ENCODE data around the gene CDH13. TPM values are rescaled to one million over a fixed set of nuclear protein-coding genes. Genes with fewer than 3 reads are reported as not detected.

CDH13 gene
- total RNA-seq, 2 donors from 2014 or later, result 4.1 to 7.1 TPM

- ATAC-seq (no peak), DNase-seq (no peak)
- intact Hi-C loops (cut with DNase I, micrococcal nuclease), result no loop called here
These were observed 1062.6 kb downstream of the CDH13 start for GRCh38 chr16:83689385-83689831.

GRCh38 chr16:83692224-83692623 lies 1065.5 kb downstream of the CDH13 start:
- ATAC-seq (no peak), DNase-seq (no peak)
- intact Hi-C loops (cut with DNase I, micrococcal nuclease), result no loop called here

- intact Hi-C loops (cut with DNase I, micrococcal nuclease), result no loop called here
- DNase-seq (no peak), ATAC-seq (no peak)
These were observed 1072.2 kb downstream of the CDH13 start for GRCh38 chr16:83698964-83699363.

GRCh38 chr16:83699817-83700216 lies 1073.0 kb downstream of the CDH13 start:
- DNase-seq, result no peak
- ATAC-seq, result no peak
- intact Hi-C loops (cut with DNase I, micrococcal nuclease), result no loop called here

GRCh38 chr16:83700918-83701317 lies 1074.1 kb downstream of the CDH13 start:
- ATAC-seq (no peak), DNase-seq (no peak)
- intact Hi-C loops (cut with DNase I, micrococcal nuclease), result no loop called here

GRCh38 chr16:83701494-83701893 lies 1074.7 kb downstream of the CDH13 start:
- DNase-seq (peak in 1 of 2 donors; percentile 34), ATAC-seq (no peak)
- intact Hi-C loops (cut with DNase I, micrococcal nuclease), result no loop called here

- ATAC-seq (no peak), DNase-seq (no peak)
- intact Hi-C loops (cut with DNase I, micrococcal nuclease), result no loop called here
These were observed 1077.9 kb downstream of the CDH13 start for GRCh38 chr16:83704656-83705055.

- intact Hi-C loops (cut with DNase I, micrococcal nuclease), result no loop called here
- ATAC-seq, result no peak
- no peak for DNase-seq
These were observed 1079.1 kb downstream of the CDH13 start for GRCh38 chr16:83705856-83706255.

- intact Hi-C loops (cut with DNase I, micrococcal nuclease), result no loop called here
- no peak for ATAC-seq
- DNase-seq, result no peak
These were observed 1079.6 kb downstream of the CDH13 start for GRCh38 chr16:83706394-83706793.

GRCh38 chr16:83711069-83711468 lies 1084.3 kb downstream of the CDH13 start:
- ATAC-seq (no peak), DNase-seq (no peak)
- intact Hi-C loops (cut with DNase I, micrococcal nuclease), result no loop called here

- ATAC-seq, result no peak
These were observed 1086.8 kb downstream of the CDH13 start for GRCh38 chr16:83713597-83713996.

GRCh38 chr16:83714286-83714685 lies 1087.5 kb downstream of the CDH13 start:
- no peak for ATAC-seq
- no peak for DNase-seq
- intact Hi-C loops (cut with DNase I, micrococcal nuclease), result no loop called here

More at GRCh38 chr16:83713597-83713996, 1086.8 kb downstream of the CDH13 start:
- intact Hi-C loops (cut with DNase I, micrococcal nuclease), result no loop called here
- DNase-seq, result no peak

- intact Hi-C loops (cut with DNase I, micrococcal nuclease), result no loop called here
- DNase-seq (no peak), ATAC-seq (no peak)
These were observed 1088.6 kb downstream of the CDH13 start for GRCh38 chr16:83715217-83715920.

- DNase-seq (no peak), ATAC-seq (no peak)
- intact Hi-C loops (cut with DNase I, micrococcal nuclease), result no loop called here
These were observed 1090.5 kb downstream of the CDH13 start for GRCh38 chr16:83717308-83717707.

- intact Hi-C loops (cut with DNase I, micrococcal nuclease), result no loop called here
- ATAC-seq, result no peak
- no peak for DNase-seq
These were observed 1091.0 kb downstream of the CDH13 start for GRCh38 chr16:83717814-83718213.

- intact Hi-C loops (cut with DNase I, micrococcal nuclease), result no loop called here
- DNase-seq (no peak), ATAC-seq (no peak)
These were observed 1093.4 kb downstream of the CDH13 start for GRCh38 chr16:83720213-83720612.

GRCh38 chr16:83720981-83721380 lies 1094.2 kb downstream of the CDH13 start:
- intact Hi-C loops (cut with DNase I, micrococcal nuclease), result no loop called here
- DNase-seq (no peak), ATAC-seq (no peak)

- ATAC-seq (no peak), DNase-seq (no peak)
- intact Hi-C loops (cut with DNase I, micrococcal nuclease), result no loop called here
These were observed 1094.9 kb downstream of the CDH13 start for GRCh38 chr16:83721676-83722075.

GRCh38 chr16:83722456-83723183 lies 1095.9 kb downstream of the CDH13 start:
- DNase-seq (no peak), ATAC-seq (no peak)
- intact Hi-C loops (cut with DNase I, micrococcal nuclease), result no loop called here

GRCh38 chr16:83723244-83723643 lies 1096.5 kb downstream of the CDH13 start:
- intact Hi-C loops (cut with DNase I, micrococcal nuclease), result no loop called here
- DNase-seq, result no peak

More at GRCh38 chr16:83723244-83723643, 1096.5 kb downstream of the CDH13 start:
- no peak for ATAC-seq
